SK-N-MC (cell line): ENCODE data around the gene CIAO1.

Experiments
- EZH2 ChIP-seq: fragments of 200-600 bp; sonication (generic); IDR thresholded peaks from one replicate; pipeline ENCODE4 v1.6.1; 2017; ENCODE audit warnings: antibody characterized with exemption
- FOXP2 ChIP-seq: optimal IDR thresholded peaks from 2 replicates; pipeline ENCODE3; 2011; ENCODE audit warnings: mild to moderate bottlenecking, moderate library complexity; ENCODE audit not compliant: insufficient read depth; ENCODE audit errors: extremely low read length, control extremely low read depth
- POLR2AphosphoS5 ChIP-seq: IDR thresholded peaks from 2 replicates; pipeline ENCODE4 v1.6.1; 2012; ENCODE audit warnings: mild to moderate bottlenecking, low read depth, low read length, borderline replicate concordance

DNA sequence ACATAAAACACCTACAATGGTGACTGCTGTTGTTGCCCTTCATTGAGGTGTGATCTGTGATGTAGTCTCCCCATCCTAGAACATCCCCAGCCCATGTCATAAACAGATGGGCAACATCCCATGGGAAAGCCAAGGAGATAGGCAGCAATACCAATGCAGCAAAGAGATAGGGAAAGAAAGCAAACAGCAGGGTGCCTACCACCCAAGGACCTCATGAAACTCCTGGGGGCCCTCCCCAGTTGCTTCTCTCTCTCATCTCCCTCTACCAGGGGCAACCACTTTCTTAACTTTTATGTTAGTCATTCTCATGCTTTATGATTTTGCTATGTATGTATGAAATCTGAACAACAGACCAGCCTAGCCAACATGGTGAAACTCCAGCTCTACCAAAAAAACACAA is 51.0 kb downstream of the CIAO1 start:
- TF ChIP-seq POLR2AphosphoS5 (no peak), EZH2 (no peak), FOXP2 (no peak)
